SK-N-MC (cell line): ENCODE measurements around the gene KRT36.

Experiments used
- EZH2 ChIP-seq: fragments of 200-600 bp; sonication (generic); IDR thresholded peaks from one replicate; pipeline ENCODE4 v1.6.1; 2017; ENCODE audit warnings: antibody characterized with exemption
- POLR2AphosphoS5 ChIP-seq: IDR thresholded peaks from 2 replicates; pipeline ENCODE4 v1.6.1; 2012; ENCODE audit warnings: mild to moderate bottlenecking, low read depth, low read length, borderline replicate concordance

DNA sequence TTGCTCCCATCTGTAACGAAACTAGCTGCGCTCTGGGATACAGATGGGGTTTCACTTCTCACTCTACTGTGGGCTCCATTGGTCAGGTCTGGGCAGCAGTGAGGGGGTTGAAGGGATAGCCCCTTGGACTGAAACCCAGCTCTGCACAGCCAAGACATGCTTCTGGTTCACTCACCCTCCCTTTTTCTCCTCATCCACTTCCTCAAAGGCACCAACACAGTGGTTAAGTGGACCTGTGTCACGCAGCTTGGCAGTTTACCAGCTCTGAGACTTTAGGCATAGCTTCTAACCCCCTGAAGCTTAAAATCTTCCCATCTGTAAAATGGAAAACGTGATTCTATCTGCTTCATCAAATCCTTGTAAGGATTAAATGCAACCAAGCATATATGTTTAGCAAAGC, 37.4 kb downstream of the KRT36 start:
- no peak for TF ChIP-seq POLR2AphosphoS5
- TF ChIP-seq EZH2, result no peak
